Measurements from ENCODE around the gene IMP3.

The IMP3 gene

DNA sequence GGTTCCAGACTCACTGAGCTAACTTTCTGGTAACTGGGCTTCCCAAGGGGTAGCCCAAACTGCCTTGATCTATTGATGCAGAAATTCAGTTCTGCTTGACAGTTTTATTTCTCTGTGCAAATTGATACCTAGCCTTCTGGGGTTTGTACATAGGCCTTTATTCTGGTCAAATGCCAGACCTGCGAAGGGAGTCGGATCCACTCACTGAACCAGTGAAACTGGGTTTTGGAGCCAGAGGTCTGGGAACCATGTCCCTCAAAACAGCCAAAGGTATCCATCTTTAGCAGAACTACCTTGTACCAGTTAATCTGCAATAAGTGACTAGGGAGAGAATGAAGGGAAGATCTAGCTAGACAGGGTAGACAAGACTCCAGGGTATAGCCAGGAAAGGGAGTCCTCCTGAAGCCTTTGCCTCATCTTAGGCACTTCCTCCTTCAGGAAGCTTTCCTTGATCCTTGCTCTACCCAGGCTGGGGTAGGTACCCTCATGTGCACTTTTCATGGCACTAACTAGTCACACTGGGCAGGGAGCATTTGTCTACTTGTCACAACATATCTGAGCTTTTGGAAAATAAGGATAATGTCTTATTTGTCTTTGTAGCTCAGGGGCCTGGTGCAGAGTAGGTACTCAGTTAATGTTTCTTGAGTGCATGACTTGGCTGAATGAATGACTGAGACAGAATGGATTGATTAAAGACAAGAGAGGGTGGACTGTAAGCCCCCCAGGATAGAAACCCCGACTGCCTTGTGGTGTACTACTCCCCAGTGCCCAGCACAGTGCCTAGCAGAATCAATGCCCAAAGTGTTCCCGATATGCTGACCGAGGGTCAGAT, 6.3 kb upstream of the IMP3 start:
- H3K23ac ChIP-seq (ENCODE audit: low read length) = no peak overlapping the region
- no peak overlapping the region for H3K18ac ChIP-seq (ENCODE audit: low read length)
- H3K79me1 ChIP-seq (ENCODE audit: low read length) = peaks cover 16% of the 10 kb centered on the region
- no peak overlapping the region for H3K9ac ChIP-seq (ENCODE audit: low read length)
- DNase-seq = no peak
- peaks cover 10 to 17% of the 10 kb centered on the region in 2 experiments for H3K36me3 ChIP-seq (ENCODE audit: control insufficient read depth in 1 of 2, insufficient read depth in 2 of 2, low read length in 2 of 2)
- no peaks in the 10 kb centered on the region for H3K9me3 ChIP-seq (ENCODE audit: insufficient read depth, low read depth, low read length)
- H4K12ac ChIP-seq (ENCODE audit: low read depth, low read length) = no peak overlapping the region
- no peak overlapping the region for H2BK12ac ChIP-seq (ENCODE audit: low read length)
- no peak overlapping the region for H2AK5ac ChIP-seq (ENCODE audit: low read length)
- no peaks in the 10 kb centered on the region for H3K27me3 ChIP-seq (ENCODE audit: insufficient read depth, low read length)
- H3K27ac ChIP-seq (ENCODE audit: low read depth, low read length) = no peak overlapping the region
- H3K4ac ChIP-seq (ENCODE audit: low read depth, low read length) = no peak overlapping the region
- peak overlapping the region; percentile 76 for H3K4me3 ChIP-seq (ENCODE audit: low read depth, low read length)
- H2AFZ ChIP-seq (ENCODE audit: insufficient read depth, low read length, poor library complexity) = no peak overlapping the region
- no peak overlapping the region for H3K14ac ChIP-seq (ENCODE audit: low read length)
- H3K4me1 ChIP-seq (ENCODE audit: control insufficient read depth in 1 of 2, insufficient read depth in 2 of 2, low read length in 2 of 2) = peaks cover 19 to 28% of the 10 kb centered on the region in 2 experiments
- H4K91ac ChIP-seq (ENCODE audit: low read depth, low read length) = peak overlapping the region; percentile 95
- peaks cover 12% of the 10 kb centered on the region for H3K79me2 ChIP-seq (ENCODE audit: control insufficient read depth, insufficient read depth, low read length, poor library complexity)
- H4K8ac ChIP-seq (ENCODE audit: low read depth, low read length) = no peak overlapping the region
- no peak overlapping the region for H2BK5ac ChIP-seq (ENCODE audit: low read depth, low read length, poor library complexity)
- H3K4me2 ChIP-seq (ENCODE audit: low read length) = peak overlapping the region; percentile 82
- no peak overlapping the region for H2BK120ac ChIP-seq (ENCODE audit: insufficient read depth, low read length, poor library complexity)
- no CpG with 5 or more reads among the region's 5 CpGs for WGBS (ENCODE audit: extremely low coverage, insufficient coverage, insufficient read length)

DNA sequence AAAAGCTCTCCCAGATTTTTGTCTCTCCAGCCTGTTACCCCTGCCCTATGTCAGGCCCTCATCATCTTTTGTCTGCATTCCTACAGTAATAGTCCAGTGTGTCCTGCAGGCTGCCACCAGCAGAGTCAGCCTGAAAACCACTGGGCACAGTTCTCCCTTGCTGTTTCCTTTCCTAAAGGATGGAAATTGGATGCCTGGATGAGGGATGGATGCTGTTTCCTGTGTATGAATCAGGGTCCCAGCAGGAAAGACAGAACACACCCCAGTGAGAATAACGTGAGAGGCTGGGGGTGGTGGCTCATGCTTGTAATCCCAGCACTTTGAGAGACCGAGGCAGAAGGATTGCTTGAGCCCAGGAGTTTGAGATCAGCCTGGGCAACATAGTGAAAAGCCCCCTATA, 4.4 kb upstream of the IMP3 start:
- Histone ChIP-seq H2AK5ac (ENCODE audit: low read length) (no peak overlapping the region), H3K14ac (ENCODE audit: low read length) (no peak overlapping the region), H4K12ac (ENCODE audit: low read depth, low read length) (no peak overlapping the region), H3K79me1 (ENCODE audit: low read length) (peaks cover 26% of the 10 kb centered on the region), H3K18ac (ENCODE audit: low read length) (no peak overlapping the region), H3K4me1 (ENCODE audit: control insufficient read depth in 1 of 2, insufficient read depth in 2 of 2, low read length in 2 of 2) (peaks cover 6 to 14% of the 10 kb centered on the region in 2 experiments), H3K79me2 (ENCODE audit: control insufficient read depth, insufficient read depth, low read length, poor library complexity) (peaks cover 20% of the 10 kb centered on the region), H4K8ac (ENCODE audit: low read depth, low read length) (no peak overlapping the region), H3K27ac (ENCODE audit: low read depth, low read length) (no peak overlapping the region), H3K4me2 (ENCODE audit: low read length) (no peak overlapping the region), H3K9ac (ENCODE audit: low read length) (no peak overlapping the region), H2BK12ac (ENCODE audit: low read length) (no peak overlapping the region), H3K4ac (ENCODE audit: low read depth, low read length) (no peak overlapping the region), H3K4me3 (ENCODE audit: low read depth, low read length) (no peak overlapping the region), H2BK120ac (ENCODE audit: insufficient read depth, low read length, poor library complexity) (no peak overlapping the region), H4K91ac (ENCODE audit: low read depth, low read length) (no peak overlapping the region), H3K9me3 (ENCODE audit: insufficient read depth, low read depth, low read length) (no peaks in the 10 kb centered on the region), H3K23ac (ENCODE audit: low read length) (no peak overlapping the region), H2AFZ (ENCODE audit: insufficient read depth, low read length, poor library complexity) (no peak overlapping the region), H3K36me3 (ENCODE audit: control insufficient read depth in 1 of 2, insufficient read depth in 2 of 2, low read length in 2 of 2) (peaks cover under 1 to 2% of the 10 kb centered on the region in 2 experiments), H2BK5ac (ENCODE audit: low read depth, low read length, poor library complexity) (no peak overlapping the region), H3K27me3 (ENCODE audit: insufficient read depth, low read length) (no peaks in the 10 kb centered on the region)
- no peak for DNase-seq
- no CpG with 5 or more reads among the region's 2 CpGs for WGBS (ENCODE audit: extremely low coverage, insufficient coverage, insufficient read length)

DNA sequence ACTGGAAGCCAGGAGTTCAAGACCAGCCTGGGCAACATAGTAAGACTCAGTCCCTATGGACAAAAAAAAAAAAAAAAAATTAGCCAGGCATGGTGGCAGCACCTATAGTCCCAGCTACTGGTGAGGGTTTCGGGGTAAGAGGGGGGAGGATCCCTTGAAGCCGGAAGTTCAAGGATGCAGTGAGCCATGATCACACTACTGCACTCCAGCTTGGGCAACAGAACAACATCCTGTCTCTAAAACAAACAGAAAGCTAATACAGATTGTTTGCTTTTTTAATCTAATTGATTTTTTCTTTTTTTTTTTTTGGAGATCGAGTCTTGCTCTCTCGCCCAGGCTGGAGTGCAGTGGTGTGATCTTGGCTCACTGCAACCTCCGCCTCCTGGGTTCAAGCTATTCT, 1.6 kb upstream of the IMP3 start:
- H3K4me3 ChIP-seq (ENCODE audit: low read depth, low read length) = no peak overlapping the region
- no peaks in the 10 kb centered on the region for H3K9me3 ChIP-seq (ENCODE audit: insufficient read depth, low read depth, low read length)
- no peak overlapping the region for H2BK12ac ChIP-seq (ENCODE audit: low read length)
- H3K27me3 ChIP-seq (ENCODE audit: insufficient read depth, low read length) = no peaks in the 10 kb centered on the region
- H3K79me2 ChIP-seq (ENCODE audit: control insufficient read depth, insufficient read depth, low read length, poor library complexity) = peaks cover 9% of the 10 kb centered on the region
- no peak overlapping the region for H2BK5ac ChIP-seq (ENCODE audit: low read depth, low read length, poor library complexity)
- no peak overlapping the region for H2AK5ac ChIP-seq (ENCODE audit: low read length)
- no peak overlapping the region for H4K8ac ChIP-seq (ENCODE audit: low read depth, low read length)
- H4K12ac ChIP-seq (ENCODE audit: low read depth, low read length) = no peak overlapping the region
- peaks cover 10% of the 10 kb centered on the region for H3K79me1 ChIP-seq (ENCODE audit: low read length)
- WGBS (ENCODE audit: extremely low coverage, insufficient coverage, insufficient read length) = no CpG with 5 or more reads among the region's 5 CpGs
- no peak overlapping the region for H3K4me2 ChIP-seq (ENCODE audit: low read length)
- no peak overlapping the region for H2AFZ ChIP-seq (ENCODE audit: insufficient read depth, low read length, poor library complexity)
- peaks cover 0 to 4% of the 10 kb centered on the region in 2 experiments for H3K36me3 ChIP-seq (ENCODE audit: control insufficient read depth in 1 of 2, insufficient read depth in 2 of 2, low read length in 2 of 2)
- H3K4me1 ChIP-seq (ENCODE audit: control insufficient read depth in 1 of 2, insufficient read depth in 2 of 2, low read length in 2 of 2) = peaks cover 0 to 13% of the 10 kb centered on the region in 2 experiments
- H3K23ac ChIP-seq (ENCODE audit: low read length) = no peak overlapping the region
- H4K91ac ChIP-seq (ENCODE audit: low read depth, low read length) = no peak overlapping the region
- no peak overlapping the region for H3K14ac ChIP-seq (ENCODE audit: low read length)
- no peak overlapping the region for H3K9ac ChIP-seq (ENCODE audit: low read length)
- H3K18ac ChIP-seq (ENCODE audit: low read length) = no peak overlapping the region
- no peak overlapping the region for H3K27ac ChIP-seq (ENCODE audit: low read depth, low read length)
- H3K4ac ChIP-seq (ENCODE audit: low read depth, low read length) = no peak overlapping the region
- H2BK120ac ChIP-seq (ENCODE audit: insufficient read depth, low read length, poor library complexity) = no peak overlapping the region
- DNase-seq = no peak

DNA sequence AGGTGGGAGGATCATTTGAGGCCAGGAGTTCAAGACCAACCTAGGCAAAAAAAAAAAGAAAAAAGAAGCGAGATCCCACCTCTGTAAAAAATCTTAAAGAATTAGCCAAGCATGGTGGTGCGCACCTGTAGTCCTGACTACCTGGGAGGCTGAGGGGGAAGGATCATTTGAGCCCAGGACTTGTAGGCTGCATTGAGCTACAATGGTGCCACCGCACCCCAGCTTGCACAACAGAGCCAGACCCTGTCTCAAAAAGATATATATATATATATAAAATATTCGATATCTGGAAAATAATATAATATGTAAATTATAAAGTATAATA, 1.1 kb upstream of the IMP3 start:
- Histone ChIP-seq H3K4me2 (ENCODE audit: low read length) (no peak overlapping the region), H2BK5ac (ENCODE audit: low read depth, low read length, poor library complexity) (no peak overlapping the region), H3K18ac (ENCODE audit: low read length) (no peak overlapping the region), H4K12ac (ENCODE audit: low read depth, low read length) (no peak overlapping the region), H3K36me3 (ENCODE audit: control insufficient read depth in 1 of 2, insufficient read depth in 2 of 2, low read length in 2 of 2) (peaks cover 0 to 4% of the 10 kb centered on the region in 2 experiments), H3K4me3 (ENCODE audit: low read depth, low read length) (no peak overlapping the region), H3K27ac (ENCODE audit: low read depth, low read length) (no peak overlapping the region), H2BK12ac (ENCODE audit: low read length) (no peak overlapping the region), H2BK120ac (ENCODE audit: insufficient read depth, low read length, poor library complexity) (no peak overlapping the region), H3K79me1 (ENCODE audit: low read length) (peaks cover 10% of the 10 kb centered on the region), H3K79me2 (ENCODE audit: control insufficient read depth, insufficient read depth, low read length, poor library complexity) (peaks cover 9% of the 10 kb centered on the region), H2AFZ (ENCODE audit: insufficient read depth, low read length, poor library complexity) (no peak overlapping the region), H3K9me3 (ENCODE audit: insufficient read depth, low read depth, low read length) (no peaks in the 10 kb centered on the region), H3K4me1 (ENCODE audit: control insufficient read depth in 1 of 2, insufficient read depth in 2 of 2, low read length in 2 of 2) (peaks cover 0 to 11% of the 10 kb centered on the region in 2 experiments), H3K27me3 (ENCODE audit: insufficient read depth, low read length) (no peaks in the 10 kb centered on the region), H3K4ac (ENCODE audit: low read depth, low read length) (no peak overlapping the region), H3K9ac (ENCODE audit: low read length) (no peak overlapping the region), H4K91ac (ENCODE audit: low read depth, low read length) (no peak overlapping the region), H4K8ac (ENCODE audit: low read depth, low read length) (no peak overlapping the region), H2AK5ac (ENCODE audit: low read length) (no peak overlapping the region), H3K23ac (ENCODE audit: low read length) (no peak overlapping the region), H3K14ac (ENCODE audit: low read length) (no peak overlapping the region)
- no CpG with 5 or more reads among the region's 4 CpGs for WGBS (ENCODE audit: extremely low coverage, insufficient coverage, insufficient read length)
- no peak for DNase-seq

Data from trophoblast cell (in vitro differentiated cells and primary cell).